ENCODE measurements around the gene FAM216B.

DNA sequence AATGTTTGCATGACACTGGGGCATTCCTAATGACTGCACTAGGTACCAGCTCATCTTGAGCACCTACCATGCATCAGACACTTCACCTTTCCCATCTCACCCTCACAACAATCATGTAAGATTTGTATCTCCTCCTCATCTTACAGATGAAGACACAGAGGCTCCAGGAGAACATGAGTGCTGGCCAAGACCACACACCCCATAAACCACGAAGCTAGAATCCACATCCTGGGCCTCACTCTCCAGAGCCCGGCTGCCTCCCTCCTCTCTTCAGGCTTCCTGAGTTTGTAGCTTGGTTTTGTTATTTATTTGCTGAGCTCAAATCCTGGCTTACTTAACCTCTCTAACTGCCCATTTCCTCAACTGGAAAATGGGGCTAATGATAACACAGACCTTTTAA lies 25.9 kb downstream of the FAM216B start:
- no peak for TF ChIP-seq POLR2AphosphoS5 (IDR thresholded peaks at IDR 0.05; ENCODE audit: low read depth)
- TF ChIP-seq, protein P1, sequence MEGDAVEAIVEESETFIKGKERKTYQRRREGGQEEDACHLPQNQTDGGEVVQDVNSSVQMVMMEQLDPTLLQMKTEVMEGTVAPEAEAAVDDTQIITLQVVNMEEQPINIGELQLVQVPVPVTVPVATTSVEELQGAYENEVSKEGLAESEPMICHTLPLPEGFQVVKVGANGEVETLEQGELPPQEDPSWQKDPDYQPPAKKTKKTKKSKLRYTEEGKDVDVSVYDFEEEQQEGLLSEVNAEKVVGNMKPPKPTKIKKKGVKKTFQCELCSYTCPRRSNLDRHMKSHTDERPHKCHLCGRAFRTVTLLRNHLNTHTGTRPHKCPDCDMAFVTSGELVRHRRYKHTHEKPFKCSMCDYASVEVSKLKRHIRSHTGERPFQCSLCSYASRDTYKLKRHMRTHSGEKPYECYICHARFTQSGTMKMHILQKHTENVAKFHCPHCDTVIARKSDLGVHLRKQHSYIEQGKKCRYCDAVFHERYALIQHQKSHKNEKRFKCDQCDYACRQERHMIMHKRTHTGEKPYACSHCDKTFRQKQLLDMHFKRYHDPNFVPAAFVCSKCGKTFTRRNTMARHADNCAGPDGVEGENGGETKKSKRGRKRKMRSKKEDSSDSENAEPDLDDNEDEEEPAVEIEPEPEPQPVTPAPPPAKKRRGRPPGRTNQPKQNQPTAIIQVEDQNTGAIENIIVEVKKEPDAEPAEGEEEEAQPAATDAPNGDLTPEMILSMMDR (conservative IDR thresholded peaks at IDR 0.05; ENCODE audit: low read depth in 2 of 2): no peak
- TF ChIP-seq EZH2phosphoT487 (IDR thresholded peaks at IDR 0.05; ENCODE audit: unreplicated experiment): no peak
- TF ChIP-seq EZH2 (IDR thresholded peaks at IDR 0.05; ENCODE audit: low read depth, unreplicated experiment): no peak
- TF ChIP-seq, protein P2, sequence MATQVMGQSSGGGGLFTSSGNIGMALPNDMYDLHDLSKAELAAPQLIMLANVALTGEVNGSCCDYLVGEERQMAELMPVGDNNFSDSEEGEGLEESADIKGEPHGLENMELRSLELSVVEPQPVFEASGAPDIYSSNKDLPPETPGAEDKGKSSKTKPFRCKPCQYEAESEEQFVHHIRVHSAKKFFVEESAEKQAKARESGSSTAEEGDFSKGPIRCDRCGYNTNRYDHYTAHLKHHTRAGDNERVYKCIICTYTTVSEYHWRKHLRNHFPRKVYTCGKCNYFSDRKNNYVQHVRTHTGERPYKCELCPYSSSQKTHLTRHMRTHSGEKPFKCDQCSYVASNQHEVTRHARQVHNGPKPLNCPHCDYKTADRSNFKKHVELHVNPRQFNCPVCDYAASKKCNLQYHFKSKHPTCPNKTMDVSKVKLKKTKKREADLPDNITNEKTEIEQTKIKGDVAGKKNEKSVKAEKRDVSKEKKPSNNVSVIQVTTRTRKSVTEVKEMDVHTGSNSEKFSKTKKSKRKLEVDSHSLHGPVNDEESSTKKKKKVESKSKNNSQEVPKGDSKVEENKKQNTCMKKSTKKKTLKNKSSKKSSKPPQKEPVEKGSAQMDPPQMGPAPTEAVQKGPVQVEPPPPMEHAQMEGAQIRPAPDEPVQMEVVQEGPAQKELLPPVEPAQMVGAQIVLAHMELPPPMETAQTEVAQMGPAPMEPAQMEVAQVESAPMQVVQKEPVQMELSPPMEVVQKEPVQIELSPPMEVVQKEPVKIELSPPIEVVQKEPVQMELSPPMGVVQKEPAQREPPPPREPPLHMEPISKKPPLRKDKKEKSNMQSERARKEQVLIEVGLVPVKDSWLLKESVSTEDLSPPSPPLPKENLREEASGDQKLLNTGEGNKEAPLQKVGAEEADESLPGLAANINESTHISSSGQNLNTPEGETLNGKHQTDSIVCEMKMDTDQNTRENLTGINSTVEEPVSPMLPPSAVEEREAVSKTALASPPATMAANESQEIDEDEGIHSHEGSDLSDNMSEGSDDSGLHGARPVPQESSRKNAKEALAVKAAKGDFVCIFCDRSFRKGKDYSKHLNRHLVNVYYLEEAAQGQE (IDR thresholded peaks at IDR 0.05; ENCODE audit: unreplicated experiment): no peak
- no peak for TF ChIP-seq NANOG (IDR thresholded peaks at IDR 0.05; ENCODE audit: borderline replicate concordance)
- TF ChIP-seq, protein P3, sequence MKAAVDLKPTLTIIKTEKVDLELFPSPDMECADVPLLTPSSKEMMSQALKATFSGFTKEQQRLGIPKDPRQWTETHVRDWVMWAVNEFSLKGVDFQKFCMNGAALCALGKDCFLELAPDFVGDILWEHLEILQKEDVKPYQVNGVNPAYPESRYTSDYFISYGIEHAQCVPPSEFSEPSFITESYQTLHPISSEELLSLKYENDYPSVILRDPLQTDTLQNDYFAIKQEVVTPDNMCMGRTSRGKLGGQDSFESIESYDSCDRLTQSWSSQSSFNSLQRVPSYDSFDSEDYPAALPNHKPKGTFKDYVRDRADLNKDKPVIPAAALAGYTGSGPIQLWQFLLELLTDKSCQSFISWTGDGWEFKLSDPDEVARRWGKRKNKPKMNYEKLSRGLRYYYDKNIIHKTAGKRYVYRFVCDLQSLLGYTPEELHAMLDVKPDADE (IDR thresholded peaks at IDR 0.05): no peak

Measured in GM23338 (cell line).